Adrenal gland (tissue), 5 donors: ENCODE data around the gene PDXDC1.
"Not testable (repeated sequence)": the region's sequence is repeated elsewhere in the genome, so short reads cannot be mapped to it uniquely, and the experiment has no call there.

ENCODE experiments used
- POLR2A ChIP-seq, 2 donors: fragments of 450-650 bp; IDR thresholded peaks; one replicate each; pipeline ENCODE4 v1.6.1; 2017; ENCODE audit warnings: antibody characterized with exemption in 2 of 2, mild to moderate bottlenecking in 2 of 2, moderate library complexity in 1 of 2
- TF ChIP-seq, protein P1 (sequence below), 6 experiments: fragments of 450-650 bp in 4 of 6; fragments of 200-600 bp in 2 of 6; sonication (generic) in 1 of 6; IDR thresholded peaks; 1 replicate in 5 of 6; 2 replicates in 1 of 6; pipeline versions ENCODE4 v1.5.1 to v1.8.0; 2016 to 2021; ENCODE audit warnings: antibody characterized with exemption in 6 of 6, mild to moderate bottlenecking in 2 of 6, moderate library complexity in 1 of 6
- donor health status: DM: no; HTN: no; CAD: no.

GRCh38 chr16:14988092-14988491 lies 13.3 kb downstream of the PDXDC1 start:
- TF ChIP-seq POLR2A (IDR thresholded peaks at IDR 0.05): not testable (repeated sequence)
- TF ChIP-seq, protein P1, sequence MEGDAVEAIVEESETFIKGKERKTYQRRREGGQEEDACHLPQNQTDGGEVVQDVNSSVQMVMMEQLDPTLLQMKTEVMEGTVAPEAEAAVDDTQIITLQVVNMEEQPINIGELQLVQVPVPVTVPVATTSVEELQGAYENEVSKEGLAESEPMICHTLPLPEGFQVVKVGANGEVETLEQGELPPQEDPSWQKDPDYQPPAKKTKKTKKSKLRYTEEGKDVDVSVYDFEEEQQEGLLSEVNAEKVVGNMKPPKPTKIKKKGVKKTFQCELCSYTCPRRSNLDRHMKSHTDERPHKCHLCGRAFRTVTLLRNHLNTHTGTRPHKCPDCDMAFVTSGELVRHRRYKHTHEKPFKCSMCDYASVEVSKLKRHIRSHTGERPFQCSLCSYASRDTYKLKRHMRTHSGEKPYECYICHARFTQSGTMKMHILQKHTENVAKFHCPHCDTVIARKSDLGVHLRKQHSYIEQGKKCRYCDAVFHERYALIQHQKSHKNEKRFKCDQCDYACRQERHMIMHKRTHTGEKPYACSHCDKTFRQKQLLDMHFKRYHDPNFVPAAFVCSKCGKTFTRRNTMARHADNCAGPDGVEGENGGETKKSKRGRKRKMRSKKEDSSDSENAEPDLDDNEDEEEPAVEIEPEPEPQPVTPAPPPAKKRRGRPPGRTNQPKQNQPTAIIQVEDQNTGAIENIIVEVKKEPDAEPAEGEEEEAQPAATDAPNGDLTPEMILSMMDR (IDR thresholded peaks at IDR 0.05): not testable (repeated sequence)
